Measurements from ENCODE around the gene MRPL58.
A peak's percentile ranks its signal among the peaks of the same experiment; 100 is the strongest.

DNA sequence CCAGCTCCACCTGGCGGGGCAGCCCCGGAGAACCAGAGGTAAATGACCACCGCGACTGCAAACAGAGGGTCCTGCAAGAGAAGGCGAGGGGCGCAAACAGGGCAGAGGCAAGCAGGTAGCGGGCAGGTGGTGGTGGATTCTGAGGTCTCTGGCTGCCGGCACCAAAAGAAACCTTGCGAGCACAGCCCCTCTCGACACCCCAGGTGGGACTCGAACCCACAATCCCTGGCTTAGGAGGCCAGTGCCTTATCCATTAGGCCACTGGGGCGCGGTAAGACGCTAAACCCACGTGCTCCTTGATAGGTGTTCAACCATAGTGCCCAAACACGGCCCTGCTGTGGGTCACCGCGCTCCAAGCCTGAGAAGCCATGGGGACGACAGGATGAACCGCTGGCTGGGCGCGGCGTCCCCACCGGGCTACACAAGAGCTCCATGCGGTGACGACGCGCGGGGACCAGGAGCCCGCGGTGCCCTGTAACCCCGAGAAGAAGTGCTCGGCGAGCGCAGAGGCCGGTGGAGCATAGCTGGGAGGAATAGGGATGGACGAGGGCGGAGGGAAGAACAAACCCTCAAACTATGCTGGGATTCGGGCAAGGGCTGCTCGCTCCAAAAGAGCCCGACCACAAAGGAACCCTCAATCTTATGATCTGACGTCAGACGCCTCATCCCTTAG lies 21.9 kb downstream of the MRPL58 start:
- TF ChIP-seq, protein P1, sequence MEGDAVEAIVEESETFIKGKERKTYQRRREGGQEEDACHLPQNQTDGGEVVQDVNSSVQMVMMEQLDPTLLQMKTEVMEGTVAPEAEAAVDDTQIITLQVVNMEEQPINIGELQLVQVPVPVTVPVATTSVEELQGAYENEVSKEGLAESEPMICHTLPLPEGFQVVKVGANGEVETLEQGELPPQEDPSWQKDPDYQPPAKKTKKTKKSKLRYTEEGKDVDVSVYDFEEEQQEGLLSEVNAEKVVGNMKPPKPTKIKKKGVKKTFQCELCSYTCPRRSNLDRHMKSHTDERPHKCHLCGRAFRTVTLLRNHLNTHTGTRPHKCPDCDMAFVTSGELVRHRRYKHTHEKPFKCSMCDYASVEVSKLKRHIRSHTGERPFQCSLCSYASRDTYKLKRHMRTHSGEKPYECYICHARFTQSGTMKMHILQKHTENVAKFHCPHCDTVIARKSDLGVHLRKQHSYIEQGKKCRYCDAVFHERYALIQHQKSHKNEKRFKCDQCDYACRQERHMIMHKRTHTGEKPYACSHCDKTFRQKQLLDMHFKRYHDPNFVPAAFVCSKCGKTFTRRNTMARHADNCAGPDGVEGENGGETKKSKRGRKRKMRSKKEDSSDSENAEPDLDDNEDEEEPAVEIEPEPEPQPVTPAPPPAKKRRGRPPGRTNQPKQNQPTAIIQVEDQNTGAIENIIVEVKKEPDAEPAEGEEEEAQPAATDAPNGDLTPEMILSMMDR (IDR thresholded peaks at IDR 0.05): peak in 1 of 6 experiments; percentile 35
- TF ChIP-seq POLR2A (IDR thresholded peaks at IDR 0.05): peak in 1 of 2 donors; percentile 22
